H1 (cell line): ENCODE measurements around the gene MT1X. TPM values are rescaled to one million over a fixed set of nuclear protein-coding genes. Genes with fewer than 3 reads are reported as not detected.
A peak's percentile ranks its signal among the peaks of the same experiment; 100 is the strongest.

ENCODE experiments used
- CTCF ChIA-PET: fragments of 300-600 bp; sonication (Branson Sonifier 250); formaldehyde crosslinking; loops from one replicate; lab custom pipeline; 2021; ENCODE audit not compliant: partially characterized antibody; lab: Charles Lee
- POLR2A ChIA-PET: fragments of 300-600 bp; sonication (Branson Sonifier 250); formaldehyde crosslinking; loops from one replicate; lab custom pipeline; 2021; ENCODE audit warnings: inconsistent platforms; ENCODE audit not compliant: partially characterized antibody; lab: Charles Lee
- DNase-seq, 2 experiments: peaks; one replicate each; pipeline versions ENCODE4 v3.0.0 to v3.0.0-alpha.2; 2010 to 2022; ENCODE audit warnings: low spot score in 2 of 2, low read depth in 1 of 2, mixed read lengths in 1 of 2
- FAIRE-seq: peaks from 2 replicates; lab custom pipeline; 2011; peaks lifted over from hg19 to GRCh38; lab: Jason Lieb, UNC
- H2AFZ ChIP-seq: 2 replicates; pipeline ENCODE4 v1.8.1; 2012; ENCODE audit warnings: low read length, inconsistent platforms
- H2AK5ac ChIP-seq: 2 replicates; pipeline ENCODE4 v1.6.1; 2013; ENCODE audit warnings: low read depth, low read length
- H2BK120ac ChIP-seq: replicated peaks from 2 replicates; pipeline ENCODE3; 2013; ENCODE audit warnings: low read depth, low read length, inconsistent platforms
- H2BK12ac ChIP-seq: 2 replicates; pipeline ENCODE4 v1.6.1; 2013; ENCODE audit warnings: low read depth, low read length
- H2BK15ac ChIP-seq: 2 replicates; pipeline ENCODE4 v1.6.1; 2013; ENCODE audit warnings: low read length
- H2BK20ac ChIP-seq: 2 replicates; pipeline ENCODE4 v1.6.1; 2013; ENCODE audit warnings: low read length
- H2BK5ac ChIP-seq: 2 replicates; pipeline ENCODE4 v1.6.1; 2013; ENCODE audit warnings: low read depth, low read length
- H3K14ac ChIP-seq: 2 replicates; pipeline ENCODE4 v1.6.1; 2013; ENCODE audit warnings: inconsistent platforms; ENCODE audit not compliant: insufficient read length
- H3K18ac ChIP-seq: 2 replicates; pipeline ENCODE4 v1.6.1; 2013; ENCODE audit warnings: low read length; ENCODE audit errors: extremely low read depth
- H3K23ac ChIP-seq: 2 replicates; pipeline ENCODE4 v1.6.1; 2013; ENCODE audit warnings: inconsistent platforms; ENCODE audit not compliant: insufficient read length
- H3K23me2 ChIP-seq: 2 replicates; pipeline ENCODE4 v1.6.1; 2013; ENCODE audit warnings: low read depth, low read length
- H3K27ac ChIP-seq: 2 replicates; pipeline ENCODE4 v1.6.1; 2011; ENCODE audit warnings: low read depth, low read length, inconsistent platforms
- H3K27me3 ChIP-seq, 4 experiments: replicated peaks in 1 of 4; 1 replicate in 1 of 4; 2 replicates in 3 of 4; pipeline versions ENCODE4 v1.6.1 to v1.8.1; 2011 to 2013; ENCODE audit warnings: low read length in 3 of 4, mild to moderate bottlenecking in 3 of 4, inconsistent platforms in 2 of 4, mixed read lengths in 2 of 4, moderate library complexity in 1 of 4; ENCODE audit not compliant: control insufficient read depth in 3 of 4, insufficient read depth in 3 of 4; ENCODE audit errors: extremely low read depth in 1 of 4
- H3K36me3 ChIP-seq, 4 experiments: 2 replicates each; pipeline versions ENCODE4 v1.6.1 to v1.8.1; 2011 to 2013; ENCODE audit warnings: mild to moderate bottlenecking in 4 of 4, low read length in 3 of 4, moderate library complexity in 2 of 4, control low read depth in 1 of 4, inconsistent platforms in 1 of 4; ENCODE audit not compliant: insufficient read depth in 4 of 4, control insufficient read depth in 2 of 4
- H3K4ac ChIP-seq: replicated peaks from 2 replicates; pipeline ENCODE3; 2013; ENCODE audit warnings: low read length, low read depth, mixed read lengths, inconsistent platforms; ENCODE audit not compliant: insufficient read length
- H3K4me1 ChIP-seq, 4 experiments: replicated peaks in 1 of 4; 1 replicate in 1 of 4; 2 replicates in 3 of 4; pipeline versions ENCODE4 v1.6.1 to v1.8.1; 2011 to 2013; ENCODE audit warnings: low read length in 3 of 4, inconsistent platforms in 2 of 4, mixed read lengths in 1 of 4; ENCODE audit not compliant: insufficient read depth in 4 of 4, control insufficient read depth in 3 of 4
- H3K4me2 ChIP-seq, 2 experiments: 2 replicates each; pipeline versions ENCODE4 v1.6.1 to v1.8.1; 2011 to 2013; ENCODE audit warnings: low read depth in 2 of 2, low read length in 2 of 2, control low read depth in 1 of 2, inconsistent platforms in 1 of 2, mild to moderate bottlenecking in 1 of 2; ENCODE audit not compliant: insufficient read depth in 1 of 2
- H3K4me3 ChIP-seq, 4 experiments: fragments of 200-600, 300-600 bp in 1 of 4; sonication (generic), shearing (Covaris generic), sonication (Bioruptor Twin) in 1 of 4; 2 replicates each; pipeline versions ENCODE4 v1.5.1 to v1.8.1; 2011 to 2016; ENCODE audit warnings: low read length in 4 of 4, low read depth in 3 of 4, control low read depth in 2 of 4, inconsistent platforms in 2 of 4, mild to moderate bottlenecking in 2 of 4, mixed read lengths in 1 of 4, moderate library complexity in 1 of 4; ENCODE audit not compliant: insufficient read depth in 2 of 4; ENCODE audit errors: extremely low read depth in 1 of 4
- H3K56ac ChIP-seq: replicated peaks from 2 replicates; pipeline ENCODE3; 2013; ENCODE audit warnings: low read depth, mild to moderate bottlenecking, mixed read lengths, low read length, inconsistent platforms; ENCODE audit not compliant: insufficient read length
- H3K79me1 ChIP-seq: 2 replicates; pipeline ENCODE4 v1.6.1; 2013; ENCODE audit warnings: low read depth, low read length, control low read depth
- H3K79me2 ChIP-seq, 2 experiments: 2 replicates each; pipeline versions ENCODE4 v1.6.1 to v1.8.1; 2012 to 2013; ENCODE audit warnings: low read length in 2 of 2, mild to moderate bottlenecking in 2 of 2, inconsistent platforms in 1 of 2; ENCODE audit not compliant: insufficient read depth in 2 of 2, control insufficient read depth in 1 of 2
- H3K9ac ChIP-seq, 4 experiments: replicated peaks in 1 of 4; 1 replicate in 1 of 4; 2 replicates in 3 of 4; pipeline versions ENCODE4 v1.6.1 to v1.8.1; 2011 to 2013; ENCODE audit warnings: low read depth in 3 of 4, low read length in 3 of 4, control low read depth in 2 of 4, mild to moderate bottlenecking in 2 of 4, moderate library complexity in 2 of 4, inconsistent platforms in 1 of 4; ENCODE audit errors: extremely low read depth in 1 of 4
- H3K9me3 ChIP-seq, 2 experiments: 2 replicates each; pipeline versions ENCODE4 v1.6.1 to v1.8.1; 2012 to 2013; ENCODE audit warnings: mild to moderate bottlenecking in 2 of 2, moderate library complexity in 2 of 2, control low read depth in 1 of 2, inconsistent platforms in 1 of 2, low read depth in 1 of 2, low read length in 1 of 2, mixed read lengths in 1 of 2; ENCODE audit not compliant: insufficient read depth in 2 of 2
- H4K20me1 ChIP-seq, 2 experiments: replicated peaks in 1 of 2; 2 replicates each; pipeline versions ENCODE3 to v1.8.1; 2011 to 2013; ENCODE audit warnings: inconsistent platforms in 2 of 2, low read length in 2 of 2, mild to moderate bottlenecking in 1 of 2; ENCODE audit not compliant: insufficient read depth in 2 of 2, control insufficient read depth in 1 of 2
- H4K5ac ChIP-seq: 2 replicates; pipeline ENCODE4 v1.6.1; 2013; ENCODE audit warnings: low read length, low read depth, mixed read lengths, inconsistent platforms; ENCODE audit not compliant: insufficient read length
- H4K8ac ChIP-seq: 2 replicates; pipeline ENCODE4 v1.8.0; 2013; ENCODE audit warnings: mild to moderate bottlenecking, moderate library complexity, low read length, inconsistent platforms; ENCODE audit not compliant: insufficient read depth; ENCODE audit errors: extremely low read depth
- H4K91ac ChIP-seq: replicated peaks from 2 replicates; pipeline ENCODE3; 2013; ENCODE audit warnings: low read length, mixed read lengths, inconsistent platforms; ENCODE audit not compliant: insufficient read length
- EZH2 ChIP-seq: fragments of 200-600 bp; sonication (generic); IDR thresholded peaks from 2 replicates; pipeline ENCODE4 v1.7.1; 2012; ENCODE audit warnings: low read depth, mild to moderate bottlenecking, moderate library complexity, low read length, inconsistent platforms; ENCODE audit not compliant: severe bottlenecking
- JUN ChIP-seq: IDR thresholded peaks from 2 replicates; pipeline ENCODE4 v1.6.1; 2011; ENCODE audit warnings: low read depth, mild to moderate bottlenecking, improper control_type of control experiment, low read length
- KDM4A ChIP-seq: IDR thresholded peaks from one replicate; pipeline ENCODE4 v1.7.1; 2012; ENCODE audit warnings: low read depth, mild to moderate bottlenecking, moderate library complexity, low read length, inconsistent platforms; ENCODE audit not compliant: severe bottlenecking
- KDM5A ChIP-seq: fragments of 200-600 bp; IDR thresholded peaks from 2 replicates; pipeline ENCODE4 v1.7.1; 2012; ENCODE audit warnings: mild to moderate bottlenecking, low read length, inconsistent platforms, mixed read lengths
- POU5F1 ChIP-seq: IDR thresholded peaks from 2 replicates; pipeline ENCODE4 v1.6.1; 2011; ENCODE audit warnings: low read depth, mild to moderate bottlenecking, low read length, moderate library complexity
- SIX5 ChIP-seq: IDR thresholded peaks from 2 replicates; pipeline ENCODE4 v1.6.1; 2011; ENCODE audit warnings: mild to moderate bottlenecking, low read depth, low read length
- SUZ12 ChIP-seq: fragments of 200-600 bp; sonication (generic); IDR thresholded peaks from 2 replicates; pipeline ENCODE4 v1.6.1; 2012; ENCODE audit warnings: mild to moderate bottlenecking, inconsistent platforms, low read length, moderate library complexity, mixed read lengths
- WGBS, 2 experiments: shearing (Covaris generic) in 1 of 2; methylation state at CpG; one replicate each; pipeline versions ENCODE4 v1.1.6 to v1.1.7; 2013 to 2015; ENCODE audit warnings: low lambda C conversion rate in 2 of 2, mixed read lengths in 2 of 2, inconsistent platforms in 1 of 2, low coverage in 1 of 2, missing lambda C conversion rate in 1 of 2; ENCODE audit not compliant: insufficient replicate concordance in 2 of 2, insufficient coverage in 1 of 2, insufficient read length in 1 of 2; ENCODE audit errors: extremely low coverage in 1 of 2, missing lambda C conversion rate in 1 of 2; 5-methylcytosine and 5-hydroxymethylcytosine counted together
- polyA plus RNA-seq, 7 experiments: library from polyadenylated mRNA; depleted of rRNA in 3 of 7; stranded (reverse) in 5 of 7; unstranded in 2 of 7; fragments of >200 nt in 5 of 7; fragments of 200-250 nt in 2 of 7; gene quantifications; 1 replicate in 5 of 7; 2 replicates in 1 of 7; 4 replicates in 1 of 7; pipeline versions ENCODE4 v1.2.1 to v1.2.3, GENCODE V29; 2011 to 2013; ENCODE audit warnings: missing spikeins in 2 of 7, mixed read lengths in 2 of 7
- total RNA-seq: library from RNA; stranded (reverse); fragmentation: NEBNext Ultra II Directional; extraction: Animal tissue kit (Norgen Biotek cat#: 25700); gene quantifications from 2 replicates; pipeline ENCODE4 v1.2.1, GENCODE V29; 2021

Gene MT1X
- total and polyA plus RNA-seq, 2 of the 8 experiments (the other 6 are each of a cell fraction or from before 2014, with no cell fraction given) = 52.4 to 1,060 TPM

- peaks cover 0 to 18% (median 7%) of the 10 kb centered on the region in 4 experiments; a peak in 6 of 7 replicates for H3K4me1 ChIP-seq
- H2BK20ac ChIP-seq = no peak overlapping the region
- H3K23me2 ChIP-seq = peaks cover 4% of the 10 kb centered on the region; the same call in 1 of the 2 replicates
- H3K18ac ChIP-seq = no peak overlapping the region
- no peaks in the 10 kb centered on the region for H3K79me1 ChIP-seq
- H2BK5ac ChIP-seq = no peak overlapping the region
- DNase-seq (no peak), FAIRE-seq (no peak)
- H2BK120ac ChIP-seq = no peak overlapping the region
- WGBS, 2 experiments = 0% methylated on average over 1 of the region's 1 CpG; no CpG with 5 or more reads in 1 of the 2 experiments
- POLR2A ChIA-PET = interaction anchor here (0.8 to 1.1 kb wide), 2 partner anchors 13 to 19 kb away, joined by 3 read pairs; no protein-coding TSS in a partner anchor
- no peak overlapping the region for H3K9ac ChIP-seq
- no peak overlapping the region for H2BK12ac ChIP-seq
- H3K79me2 ChIP-seq = no peaks in the 10 kb centered on the region
- no peak overlapping the region for H2BK15ac ChIP-seq
- H3K23ac ChIP-seq = no peak overlapping the region
- no peaks in the 10 kb centered on the region for H3K9me3 ChIP-seq
- H2AK5ac ChIP-seq = no peak overlapping the region
- no peak overlapping the region for H4K8ac ChIP-seq
- no peak overlapping the region for H3K27ac ChIP-seq
- H3K36me3 ChIP-seq = no peaks in the 10 kb centered on the region
- H3K4ac ChIP-seq = no peak overlapping the region
- peaks cover 4 to 16% of the 10 kb centered on the region in 2 experiments for H4K20me1 ChIP-seq
- H3K27me3 ChIP-seq = peaks cover 71 to 92% (median 89%) of the 10 kb centered on the region in 4 experiments
- H2AFZ ChIP-seq = no peak overlapping the region
- no peak overlapping the region for H3K4me3 ChIP-seq
- no peak overlapping the region for H3K14ac ChIP-seq
- no peak overlapping the region for H4K91ac ChIP-seq
- CTCF ChIA-PET = interaction anchor here (0.6 to 3.3 kb wide), 4 partner anchors 10 to 52 kb away, joined by 3 to 13 read pairs (median 4); no protein-coding TSS in a partner anchor
- TF ChIP-seq EZH2 = peak; percentile 30
- TF ChIP-seq SUZ12 = peak; percentile 65; the same call in 1 of the 2 replicates
- no peak for TF ChIP-seq POU5F1
- no peak for TF ChIP-seq KDM5A
- TF ChIP-seq JUN = no peak
- TF ChIP-seq KDM4A = no peak
- TF ChIP-seq SIX5 = no peak
- no peak overlapping the region for H4K5ac ChIP-seq
- H3K56ac ChIP-seq = no peak overlapping the region
- H3K4me2 ChIP-seq = no peak overlapping the region
Measured at GRCh38 chr16:56645838-56646237, 36.4 kb upstream of the MT1X start.
